Measurements from ENCODE around the gene COMMD3.
"Not testable (repeated sequence)": the region's sequence is repeated elsewhere in the genome, so short reads cannot be mapped to it uniquely, and the experiment has no call there.

The COMMD3 gene

GRCh38 chr10:22316286-22317075 is at the start of gene COMMD3:
TSS of gene COMMD3 (plus strand) at chr10:22316388. CDS start at chr10:22316418, 30 bp downstream.
- peak; percentile 67 for DNase-seq (ENCODE audit: low read depth, low spot score)

- no peak for DNase-seq (ENCODE audit: low read depth, low spot score)
Observed at GRCh38 chr10:22268503-22268902, 47.7 kb upstream of the COMMD3 start.

DNA sequence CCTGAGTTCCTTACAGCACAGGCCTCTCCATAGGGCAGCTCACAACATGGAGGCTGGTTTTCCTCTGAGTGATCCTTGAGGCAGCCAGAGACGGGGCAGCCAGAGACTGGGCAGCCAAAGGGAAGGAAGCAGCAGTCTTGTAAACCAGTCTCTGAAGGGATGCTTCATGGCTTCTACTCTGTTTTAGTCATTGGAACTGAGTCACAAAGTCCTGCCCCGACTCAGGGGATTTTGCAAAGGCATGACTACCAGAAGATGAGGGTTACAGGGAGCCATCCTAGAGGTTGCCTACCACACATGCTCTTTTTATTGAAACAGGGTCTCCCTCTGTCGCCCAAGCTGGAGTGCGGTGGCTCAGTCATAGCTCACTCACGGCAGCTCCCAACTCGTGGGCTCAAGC is 44.4 kb upstream of the COMMD3 start:
- no peak for DNase-seq (ENCODE audit: low read depth, low spot score)

GRCh38 chr10:22278441-22278782 is 37.8 kb upstream of the COMMD3 start:
- no peak for DNase-seq (ENCODE audit: low read depth, low spot score)

GRCh38 chr10:22280078-22280477 is 36.1 kb upstream of the COMMD3 start:
- no peak for DNase-seq (ENCODE audit: low read depth, low spot score)

GRCh38 chr10:22285130-22285529 is 31.1 kb upstream of the COMMD3 start:
- no peak for DNase-seq (ENCODE audit: low read depth, low spot score)

GRCh38 chr10:22293747-22294404 is 22.3 kb upstream of the COMMD3 start:
- no peak for DNase-seq (ENCODE audit: low read depth, low spot score)

GRCh38 chr10:22294694-22295093 is 21.5 kb upstream of the COMMD3 start:
- DNase-seq (ENCODE audit: low read depth, low spot score), result no peak

DNA sequence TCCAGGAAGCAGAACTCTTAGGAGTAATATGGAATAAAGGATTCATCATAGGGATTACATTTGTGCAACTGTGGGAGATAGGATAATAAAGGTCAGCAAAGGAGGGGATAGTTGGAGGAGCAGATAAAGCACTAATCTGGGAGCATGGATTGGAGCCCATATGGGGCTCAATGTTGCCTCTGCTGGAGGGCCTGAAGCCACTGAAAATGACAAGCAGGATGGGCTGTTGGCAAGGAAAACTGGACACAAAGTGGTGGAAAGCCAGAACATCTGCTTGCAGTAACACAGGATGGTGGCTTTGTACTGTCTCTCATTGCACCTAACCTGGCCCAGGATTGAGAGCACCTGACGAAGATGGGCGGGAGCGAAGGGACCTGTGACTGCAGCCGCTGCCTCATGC is 15.0 kb upstream of the COMMD3 start:
- DNase-seq (ENCODE audit: low read depth, low spot score), result no peak

DNA sequence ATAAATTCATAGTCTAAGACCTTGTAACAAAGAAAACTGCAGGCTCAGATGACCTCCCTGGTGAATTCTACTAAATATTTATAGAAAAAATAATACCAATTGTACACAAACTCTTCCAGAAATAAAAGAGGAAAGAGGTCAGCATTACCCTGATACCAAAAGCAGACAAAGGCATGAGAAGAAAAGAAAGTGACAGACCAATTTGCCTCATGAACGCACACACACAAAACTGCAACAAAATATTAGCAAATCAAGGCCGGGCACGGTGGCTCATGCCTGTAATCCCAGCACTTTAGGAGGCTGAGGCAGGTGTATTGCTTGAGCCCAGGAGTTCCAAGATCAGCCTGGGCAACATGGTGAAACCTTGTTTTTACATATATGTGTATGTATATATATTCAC is 12.7 kb upstream of the COMMD3 start:
- DNase-seq (ENCODE audit: low read depth, low spot score), result no peak

- DNase-seq (ENCODE audit: low read depth, low spot score), result no peak
Observed at GRCh38 chr10:22305721-22306120, 10.5 kb upstream of the COMMD3 start.

GRCh38 chr10:22308390-22308789 is 7.8 kb upstream of the COMMD3 start:
- no peak for DNase-seq (ENCODE audit: low read depth, low spot score)

DNA sequence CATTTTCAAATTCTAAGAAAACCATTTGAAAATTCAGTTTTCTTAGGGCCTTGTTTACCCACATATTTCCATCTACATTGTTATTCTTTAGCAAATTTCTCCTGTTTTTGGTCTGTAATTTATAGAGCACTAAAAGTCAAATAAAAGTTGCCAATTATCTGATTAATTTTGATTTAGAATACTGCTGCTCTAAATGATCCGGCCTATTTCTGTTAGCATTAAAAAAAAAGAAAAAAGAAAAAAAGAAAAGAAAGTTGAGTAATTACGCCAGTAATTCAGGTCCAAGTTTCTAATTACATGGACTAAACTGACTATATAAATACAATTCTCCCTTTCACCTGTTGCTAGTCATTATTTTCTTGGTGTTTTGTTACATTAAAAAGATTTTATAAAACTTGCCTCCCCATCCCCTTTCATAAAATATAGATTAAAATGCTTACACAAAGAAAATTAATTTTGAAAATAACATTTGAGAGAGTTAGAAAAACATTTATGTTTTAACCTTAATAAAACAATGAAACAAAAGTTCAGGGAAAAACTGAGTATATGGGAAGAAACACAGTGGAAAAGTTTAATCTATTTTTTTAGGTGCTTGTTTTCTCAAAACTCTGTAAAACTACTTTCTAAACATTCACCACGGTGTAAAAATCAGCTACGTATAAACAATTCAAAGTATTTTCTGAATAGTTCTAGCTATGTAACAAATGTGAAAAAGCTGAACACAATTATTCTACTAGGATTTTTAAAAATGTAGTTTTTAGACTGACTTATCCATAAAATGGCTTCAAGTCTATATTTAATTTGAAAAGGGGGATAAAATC is 6.8 kb upstream of the COMMD3 start:
- no peak for DNase-seq (ENCODE audit: low read depth, low spot score)

DNA sequence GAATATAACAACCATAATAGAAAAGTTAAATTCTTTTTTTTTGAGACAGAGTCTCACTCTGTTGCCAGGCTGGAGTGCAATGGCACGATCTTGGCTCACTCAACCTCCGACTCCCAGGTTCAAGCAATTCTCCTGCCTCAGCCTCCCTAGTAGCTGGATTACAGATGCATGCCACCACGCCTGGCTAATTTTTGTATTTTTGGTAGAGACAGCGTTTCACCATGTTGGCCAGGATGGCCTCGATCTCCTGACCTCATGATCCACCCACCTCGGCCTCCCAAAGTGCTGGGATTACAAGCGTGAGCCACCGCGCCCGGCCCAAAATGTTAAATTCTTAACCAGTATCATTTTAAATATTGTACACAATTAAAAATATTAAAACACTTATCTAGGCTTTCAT is 6.2 kb upstream of the COMMD3 start:
- not testable (repeated sequence) for DNase-seq (ENCODE audit: low read depth, low spot score)

DNA sequence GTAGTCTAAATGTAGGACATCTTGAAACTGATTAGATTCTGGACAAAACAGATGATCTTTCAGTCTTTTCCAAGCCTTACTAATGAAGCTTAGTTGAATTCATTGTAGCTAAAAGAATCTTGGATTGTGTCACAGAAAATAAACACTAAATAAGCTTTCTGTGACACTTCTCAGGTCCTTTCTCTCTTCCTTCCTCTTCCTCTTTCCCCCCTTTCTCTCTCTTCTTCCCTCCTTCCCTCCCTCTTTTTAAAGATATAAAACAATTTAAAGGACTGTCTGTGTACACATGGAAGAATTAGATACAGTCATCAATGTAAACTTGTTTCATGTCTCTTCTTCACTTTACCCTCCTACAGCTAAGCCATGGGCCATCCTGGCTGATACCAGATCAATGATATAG is 5.3 kb upstream of the COMMD3 start:
- DNase-seq (ENCODE audit: low read depth, low spot score), result no peak

DNA sequence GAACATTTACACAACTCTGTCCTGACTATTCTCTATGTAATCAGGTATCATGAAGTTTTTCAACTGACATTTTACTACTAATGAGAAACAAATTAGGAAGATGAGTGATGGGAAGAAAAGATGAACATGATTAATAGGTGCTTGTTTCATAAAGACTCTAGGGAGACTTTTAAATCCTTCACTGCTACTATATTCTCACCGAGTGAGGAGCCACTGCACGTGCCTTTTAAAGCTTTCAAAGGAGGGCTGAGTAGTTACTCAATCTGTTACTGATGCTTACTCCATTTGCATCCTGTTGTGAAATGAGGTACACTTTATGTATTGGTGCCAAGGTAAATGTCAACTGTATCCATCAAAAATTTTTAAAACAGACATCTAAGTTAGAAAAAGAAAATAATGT is 1.3 kb upstream of the COMMD3 start:
- no peak for DNase-seq (ENCODE audit: low read depth, low spot score)

GRCh38 chr10:22315455-22316285 is 518 bp upstream of the COMMD3 start:
- DNase-seq (ENCODE audit: low read depth, low spot score), result no peak

- no peak for DNase-seq (ENCODE audit: low read depth, low spot score)
Observed at GRCh38 chr10:22317076-22317370, 835 bp downstream of the COMMD3 start.

- no peak for DNase-seq (ENCODE audit: low read depth, low spot score)
Observed at GRCh38 chr10:22317771-22318565, 1.8 kb downstream of the COMMD3 start.

- no peak for DNase-seq (ENCODE audit: low read depth, low spot score)
Observed at GRCh38 chr10:22318772-22319171, 2.6 kb downstream of the COMMD3 start.

DNA sequence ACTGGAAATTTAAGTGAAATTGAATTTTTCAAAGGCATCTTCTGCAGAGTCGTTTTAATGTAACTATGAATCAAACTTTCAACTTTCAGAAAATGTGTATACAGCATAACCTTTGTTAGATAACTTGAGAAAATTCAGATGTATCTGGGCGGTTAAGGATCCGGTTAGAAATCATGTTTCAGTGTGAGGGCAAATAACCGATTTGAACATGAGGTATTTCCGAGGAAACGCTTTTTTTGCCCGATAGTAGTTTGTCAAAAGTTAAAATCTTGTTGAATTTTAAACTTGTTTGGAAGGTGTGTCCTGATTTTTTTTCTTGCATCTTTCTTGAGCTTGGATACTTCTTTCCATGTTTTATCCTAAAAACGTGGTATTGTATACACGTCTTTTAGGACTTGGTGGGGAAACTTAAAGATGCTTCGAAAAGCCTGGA is 3.4 kb downstream of the COMMD3 start:
- no peak for DNase-seq (ENCODE audit: low read depth, low spot score)

Data from activated CD4-positive, CD25-positive, alpha-beta regulatory T cell treated with anti-CD3 and anti-CD28 coated beads, Interleukin-2, amount 50 U/mL, for 16 hours (primary cell).